22Rv1 (cell line): ENCODE measurements around the gene WRAP73.
"Not testable (repeated sequence)": the region's sequence is repeated elsewhere in the genome, so short reads cannot be mapped to it uniquely, and the experiment has no call there.

Experiments used
- H3K27ac ChIP-seq: fragments of 450-650 bp; 2 replicates; pipeline ENCODE4 v1.5.1; 2017
- ZFX ChIP-seq: fragments of 450-650 bp; IDR thresholded peaks from 2 replicates; pipeline ENCODE4 v1.6.1; 2017; ENCODE audit warnings: antibody characterized with exemption, borderline replicate concordance
- TF ChIP-seq, protein P1 (sequence below): fragments of 450-650 bp; IDR thresholded peaks from 2 replicates; pipeline ENCODE4 v1.5.1; 2017; ENCODE audit warnings: mild to moderate bottlenecking

WRAP73 gene

DNA sequence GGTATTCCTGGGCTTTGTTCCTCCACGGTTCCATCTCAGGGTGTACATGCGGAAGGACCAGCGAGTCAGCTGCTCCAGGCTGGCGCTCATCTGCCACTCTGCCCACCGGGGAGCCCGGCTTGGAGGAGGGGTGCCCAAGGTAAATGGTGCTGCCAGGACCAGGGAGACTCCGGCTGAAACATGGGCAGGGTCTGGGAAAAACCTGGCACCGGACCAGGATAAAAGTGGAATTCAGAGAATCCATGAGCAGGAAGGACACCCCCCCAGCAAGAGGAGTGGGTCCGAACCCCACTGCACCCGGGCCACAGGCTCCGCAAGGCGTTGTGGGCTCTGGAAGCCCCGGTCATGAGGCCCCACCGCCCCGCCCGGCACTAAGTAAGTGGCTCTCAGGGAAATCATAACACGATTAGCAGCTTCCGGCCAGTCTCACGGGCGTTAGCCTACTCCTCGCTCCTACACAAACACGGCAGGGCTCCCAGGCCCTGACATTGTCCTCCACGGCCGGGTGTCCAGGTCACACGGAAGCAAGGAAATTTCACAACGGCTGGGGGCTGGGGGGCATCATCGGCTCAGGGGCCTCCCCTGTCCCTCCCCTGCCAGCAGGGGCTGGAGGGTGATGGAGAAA is 59.7 kb downstream of the WRAP73 start:
- H3K27ac ChIP-seq, result no peak overlapping the region

DNA sequence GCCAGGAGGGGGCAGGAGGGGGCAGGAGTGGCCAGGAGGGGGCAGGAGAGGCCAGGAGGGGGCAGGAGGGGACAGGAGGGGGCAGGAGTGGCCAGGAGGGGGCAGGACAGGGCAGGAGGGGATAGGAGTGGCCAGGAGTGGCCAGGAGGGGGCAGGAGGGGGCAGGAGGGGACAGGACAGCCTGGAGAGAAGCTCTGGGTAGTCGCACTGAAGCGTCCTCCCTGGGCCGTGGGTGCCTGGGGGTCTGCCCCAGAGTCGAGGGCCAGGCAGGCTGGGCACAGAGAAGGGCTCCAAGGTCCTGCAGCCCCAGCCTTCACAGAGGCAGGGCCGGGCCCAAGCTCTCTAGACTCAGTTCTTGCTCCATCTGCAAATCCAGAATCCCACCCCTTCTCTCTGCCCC is 61.5 kb downstream of the WRAP73 start:
- TF ChIP-seq, protein P1, sequence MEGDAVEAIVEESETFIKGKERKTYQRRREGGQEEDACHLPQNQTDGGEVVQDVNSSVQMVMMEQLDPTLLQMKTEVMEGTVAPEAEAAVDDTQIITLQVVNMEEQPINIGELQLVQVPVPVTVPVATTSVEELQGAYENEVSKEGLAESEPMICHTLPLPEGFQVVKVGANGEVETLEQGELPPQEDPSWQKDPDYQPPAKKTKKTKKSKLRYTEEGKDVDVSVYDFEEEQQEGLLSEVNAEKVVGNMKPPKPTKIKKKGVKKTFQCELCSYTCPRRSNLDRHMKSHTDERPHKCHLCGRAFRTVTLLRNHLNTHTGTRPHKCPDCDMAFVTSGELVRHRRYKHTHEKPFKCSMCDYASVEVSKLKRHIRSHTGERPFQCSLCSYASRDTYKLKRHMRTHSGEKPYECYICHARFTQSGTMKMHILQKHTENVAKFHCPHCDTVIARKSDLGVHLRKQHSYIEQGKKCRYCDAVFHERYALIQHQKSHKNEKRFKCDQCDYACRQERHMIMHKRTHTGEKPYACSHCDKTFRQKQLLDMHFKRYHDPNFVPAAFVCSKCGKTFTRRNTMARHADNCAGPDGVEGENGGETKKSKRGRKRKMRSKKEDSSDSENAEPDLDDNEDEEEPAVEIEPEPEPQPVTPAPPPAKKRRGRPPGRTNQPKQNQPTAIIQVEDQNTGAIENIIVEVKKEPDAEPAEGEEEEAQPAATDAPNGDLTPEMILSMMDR, result no peak
- TF ChIP-seq ZFX, result no peak
- H3K27ac ChIP-seq, result peak overlapping the region; percentile 52

More for the DNA sequence above, 59.7 kb downstream of the WRAP73 start:
- no peak for TF ChIP-seq ZFX

DNA sequence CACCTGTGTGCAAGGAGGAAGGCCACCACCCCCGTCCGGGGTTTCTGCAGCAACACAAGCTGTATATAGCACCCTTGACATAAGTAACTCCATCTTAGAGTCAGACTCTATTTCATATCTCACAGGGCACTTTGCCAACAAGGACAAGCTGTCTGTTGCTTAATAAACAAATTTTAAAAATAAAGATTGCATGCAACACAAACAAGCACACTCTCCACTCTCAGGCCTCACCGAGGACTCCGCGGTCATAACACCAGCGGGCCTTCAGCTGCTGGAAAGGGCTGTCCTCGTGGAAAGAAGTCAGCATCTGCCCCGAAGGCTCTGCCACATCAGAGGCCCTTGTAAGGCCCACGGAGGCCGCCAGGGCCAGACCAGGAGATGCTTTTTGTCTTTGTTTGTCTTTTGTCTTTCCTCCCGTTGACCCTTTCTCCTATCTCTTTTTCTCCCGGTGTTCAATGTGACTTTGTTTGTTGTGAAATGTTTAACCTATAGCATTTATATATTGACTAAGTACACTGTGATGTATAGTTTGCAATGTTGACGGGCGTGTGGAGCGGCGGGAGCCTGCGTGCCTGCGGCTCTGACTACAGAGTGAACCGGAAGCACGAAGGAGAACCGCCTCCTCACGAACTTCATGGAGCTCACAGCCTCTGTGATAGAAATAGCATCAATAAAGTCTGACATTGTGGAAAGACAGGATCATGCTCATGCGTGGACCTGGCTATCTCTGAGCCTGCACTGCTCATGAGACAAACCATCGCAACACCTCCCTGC is 62.7 kb downstream of the WRAP73 start:
- peak overlapping the region; percentile 80 for H3K27ac ChIP-seq
- TF ChIP-seq, protein P1, result peak; percentile 24; the same call in 1 of the 2 replicates
- no peak for TF ChIP-seq ZFX

DNA sequence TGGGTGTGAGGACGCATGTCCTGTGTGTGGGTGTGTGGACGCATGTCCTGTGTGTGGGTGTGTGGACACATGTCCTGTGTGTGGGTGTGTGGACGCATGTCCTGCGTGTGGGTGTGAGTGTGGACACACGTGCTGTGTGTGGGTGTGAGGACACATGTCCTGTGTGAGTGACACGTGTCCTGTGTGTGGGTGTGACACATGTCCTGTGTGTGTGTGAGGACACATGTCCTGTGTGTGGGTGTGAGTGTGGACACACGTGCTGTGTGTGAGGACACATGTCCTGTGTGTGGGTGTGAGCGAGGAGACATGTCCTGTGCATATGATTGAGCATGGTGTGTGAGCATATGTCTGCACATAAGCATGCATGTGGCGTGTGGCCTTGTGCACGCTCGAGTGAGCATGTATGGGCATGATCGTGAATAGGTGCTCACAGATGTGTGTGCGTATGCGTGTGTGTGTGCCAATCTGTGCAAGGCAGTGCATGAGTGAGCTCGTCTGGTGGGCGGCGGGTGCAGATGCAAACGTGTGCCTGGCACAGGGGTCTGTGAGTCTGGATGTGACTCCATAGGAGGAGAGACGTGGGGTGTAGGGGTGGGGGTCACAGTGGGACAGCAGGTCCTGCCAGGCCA is 63.8 kb downstream of the WRAP73 start:
- TF ChIP-seq, protein P1, result no peak
- TF ChIP-seq ZFX, result no peak
- no peak overlapping the region for H3K27ac ChIP-seq

DNA sequence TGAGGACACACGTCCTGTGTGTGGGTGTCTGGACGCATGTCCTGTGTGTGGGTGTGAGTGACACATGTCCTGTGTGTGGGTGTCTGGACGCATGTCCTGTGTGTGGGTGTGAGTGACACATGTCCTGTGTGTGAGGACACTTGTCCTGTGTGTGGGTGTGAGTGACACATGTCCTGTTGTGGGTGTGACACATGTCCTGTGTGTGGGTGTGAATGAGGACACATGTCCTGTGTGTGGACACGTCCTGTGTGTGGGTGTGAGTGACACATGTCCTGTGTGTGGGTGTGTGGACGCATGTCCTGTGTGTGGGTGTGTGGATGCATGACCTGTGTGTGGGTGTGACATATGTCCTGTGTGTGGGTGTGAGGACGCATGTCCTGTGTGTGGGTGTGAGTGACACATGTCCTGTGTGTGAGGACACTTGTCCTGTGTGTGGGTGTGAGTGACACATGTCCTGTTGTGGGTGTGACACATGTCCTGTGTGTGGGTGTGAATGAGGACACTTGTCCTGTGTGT is 64.5 kb downstream of the WRAP73 start:
- not testable (repeated sequence) for H3K27ac ChIP-seq

DNA sequence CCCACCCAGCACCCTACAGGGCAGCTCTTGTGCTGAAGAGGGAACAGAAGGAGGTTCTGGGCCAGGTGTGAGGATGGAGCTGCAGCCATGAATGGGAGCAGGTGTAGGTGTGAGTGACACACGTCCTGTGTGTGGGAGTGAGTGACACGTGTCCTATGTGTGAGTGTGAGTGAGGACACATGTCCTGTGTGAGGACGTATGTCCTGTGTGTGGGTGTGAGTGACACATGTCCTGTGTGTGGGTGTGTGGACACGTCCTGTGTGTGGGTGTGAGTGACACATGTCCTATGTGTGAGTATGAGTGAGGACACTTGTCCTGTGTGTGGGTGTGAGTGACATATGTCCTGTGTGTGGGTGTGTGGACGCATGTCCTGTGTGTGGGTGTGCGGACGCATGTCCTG is 65.0 kb downstream of the WRAP73 start:
- TF ChIP-seq, protein P1, result no peak
- TF ChIP-seq ZFX, result no peak
- H3K27ac ChIP-seq, result no peak overlapping the region

DNA sequence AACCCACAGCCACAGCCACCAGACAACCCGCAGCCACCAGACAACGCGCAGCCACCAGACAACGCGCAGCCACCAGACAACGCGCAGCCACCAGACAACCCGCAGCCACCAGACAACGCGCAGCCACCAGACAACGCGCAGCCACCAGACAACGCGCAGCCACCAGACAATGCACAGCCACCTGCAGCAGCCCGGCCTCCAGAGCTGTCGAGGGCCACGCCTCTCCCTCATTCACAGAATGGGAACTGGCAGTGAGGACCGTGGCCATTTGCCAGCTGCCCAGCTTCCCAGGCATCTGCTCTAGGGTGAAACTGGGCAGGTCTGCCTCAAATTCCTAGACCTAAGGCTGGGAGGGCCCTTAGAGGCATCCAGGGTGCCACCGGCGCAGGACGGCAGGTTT is 66.2 kb downstream of the WRAP73 start:
- H3K27ac ChIP-seq, result not testable (repeated sequence)

DNA sequence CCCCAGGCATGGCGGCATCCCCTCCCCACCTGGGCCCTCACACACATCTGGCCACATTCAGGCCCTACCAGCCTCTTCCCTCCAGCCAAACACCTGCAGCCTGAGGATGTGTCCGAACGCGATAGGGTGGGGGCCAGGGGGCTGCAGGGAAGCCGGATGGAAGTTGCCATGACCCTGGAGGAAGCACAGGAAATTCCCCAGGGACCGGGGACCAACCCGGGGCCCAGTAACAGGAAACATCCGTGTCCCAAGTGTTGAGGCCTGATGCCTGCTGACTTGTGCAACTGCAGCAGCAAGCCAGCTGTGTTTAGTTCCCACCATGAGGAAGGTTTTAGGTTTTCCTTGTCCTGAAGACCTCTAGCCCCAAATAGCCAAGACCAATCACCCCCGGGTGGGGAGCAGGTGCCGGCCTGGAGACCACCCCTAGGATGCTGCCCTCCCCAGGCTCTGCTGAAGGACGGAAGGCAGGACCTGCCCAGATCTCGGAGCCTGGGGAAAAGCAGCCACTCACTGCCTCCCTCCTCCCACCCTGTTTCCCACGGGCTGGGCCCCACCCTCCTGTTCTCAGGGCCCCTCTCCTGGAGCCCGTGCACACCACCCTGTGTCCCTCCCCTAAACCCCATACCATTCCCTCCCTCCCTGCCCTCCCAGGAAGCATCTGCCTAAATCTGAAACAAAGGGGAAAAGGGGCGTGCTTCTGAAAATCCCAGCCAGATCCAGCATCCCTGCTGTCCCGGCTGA is 68.4 kb downstream of the WRAP73 start:
- H3K27ac ChIP-seq, result no peak overlapping the region
- no peak for TF ChIP-seq ZFX
- TF ChIP-seq, protein P1, result no peak
